HG02610 (cell line): ENCODE results near the gene KRTAP21-3.
"Not testable (repeated sequence)": the region's sequence is repeated elsewhere in the genome, so short reads cannot be mapped to it uniquely, and the experiment has no call there.

Source experiments
- ATAC-seq: cut with Tn5 transposase; IDR thresholded peaks from one replicate; pipeline ENCODE4 v1.9.1; 2021; ENCODE audit warnings: mild to moderate bottlenecking, moderate library complexity; ENCODE audit not compliant: unreplicated experiment

Gene KRTAP21-3

GRCh38 chr21:30718239-30718909 is at the start of gene KRTAP21-3:
Gene KRTAP21-3 (minus strand): TSS chr21:30718777. CDS start chr21:30718759, 18 bp downstream.
- ATAC-seq: peak; percentile 75

- no peak for ATAC-seq
Observed at GRCh38 chr21:30760776-30761175, 42.2 kb upstream of the KRTAP21-3 start.

- ATAC-seq: no peak
Observed at GRCh38 chr21:30758306-30758705, 39.7 kb upstream of the KRTAP21-3 start.

- ATAC-seq: not testable (repeated sequence)
Observed at GRCh38 chr21:30755328-30755727, 36.8 kb upstream of the KRTAP21-3 start, which contains the start of gene KRTAP21-1. Gene KRTAP21-1 (minus strand): TSS chr21:30755428. CDS start chr21:30755378, 50 bp downstream.

- ATAC-seq: no peak
Observed at GRCh38 chr21:30747159-30747558, 28.6 kb upstream of the KRTAP21-3 start, which contains the start of gene KRTAP21-2. Gene KRTAP21-2 (minus strand): TSS chr21:30747259. CDS start chr21:30747202, 57 bp downstream.

GRCh38 chr21:30740462-30740861 is 21.9 kb upstream of the KRTAP21-3 start:
- ATAC-seq: no peak

GRCh38 chr21:30733026-30733425 is 14.4 kb upstream of the KRTAP21-3 start:
- no peak for ATAC-seq

GRCh38 chr21:30726726-30727125 is 8.1 kb upstream of the KRTAP21-3 start:
- no peak for ATAC-seq

GRCh38 chr21:30719401-30719800 is 824 bp upstream of the KRTAP21-3 start:
- ATAC-seq: no peak

- ATAC-seq: no peak
Observed at GRCh38 chr21:30717105-30717504, 1.5 kb downstream of the KRTAP21-3 start.

- no peak for ATAC-seq
Observed at GRCh38 chr21:30714946-30715345, 3.6 kb downstream of the KRTAP21-3 start.

GRCh38 chr21:30714456-30714855 is 4.1 kb downstream of the KRTAP21-3 start:
- no peak for ATAC-seq

- no peak for ATAC-seq
Observed at GRCh38 chr21:30713766-30714165, 4.8 kb downstream of the KRTAP21-3 start.

GRCh38 chr21:30710499-30710898 is 8.1 kb downstream of the KRTAP21-3 start:
- ATAC-seq: no peak

- no peak for ATAC-seq
Observed at GRCh38 chr21:30707409-30707808, 11.2 kb downstream of the KRTAP21-3 start.

GRCh38 chr21:30695956-30696355 is 22.6 kb downstream of the KRTAP21-3 start:
- no peak for ATAC-seq

- ATAC-seq: no peak
Observed at GRCh38 chr21:30689822-30690221, 28.8 kb downstream of the KRTAP21-3 start.

- no peak for ATAC-seq
Observed at GRCh38 chr21:30684506-30684905, 34.1 kb downstream of the KRTAP21-3 start.

- no peak for ATAC-seq
Observed at GRCh38 chr21:30680586-30680985, 38.0 kb downstream of the KRTAP21-3 start.

GRCh38 chr21:30676737-30677136 is 41.8 kb downstream of the KRTAP21-3 start:
- no peak for ATAC-seq

- no peak for ATAC-seq
Observed at GRCh38 chr21:30674312-30674711, 44.3 kb downstream of the KRTAP21-3 start.

- ATAC-seq: no peak
Observed at GRCh38 chr21:30672985-30673650, 45.5 kb downstream of the KRTAP21-3 start.
